VCaP (cell line): ENCODE results near the gene FOXP4.
A peak's percentile ranks its signal among the peaks of the same experiment; 100 is the strongest.

Source experiments
- H3K27ac ChIP-seq: fragments of 450-650 bp; 2 replicates; pipeline ENCODE4 v1.5.1; 2017
- TF ChIP-seq, protein P1 (sequence below): fragments of 450-650 bp; conservative IDR thresholded peaks from 2 replicates; pipeline ENCODE4 v1.5.1; 2017; ENCODE audit warnings: mild to moderate bottlenecking, moderate library complexity

FOXP4 gene, protein sequence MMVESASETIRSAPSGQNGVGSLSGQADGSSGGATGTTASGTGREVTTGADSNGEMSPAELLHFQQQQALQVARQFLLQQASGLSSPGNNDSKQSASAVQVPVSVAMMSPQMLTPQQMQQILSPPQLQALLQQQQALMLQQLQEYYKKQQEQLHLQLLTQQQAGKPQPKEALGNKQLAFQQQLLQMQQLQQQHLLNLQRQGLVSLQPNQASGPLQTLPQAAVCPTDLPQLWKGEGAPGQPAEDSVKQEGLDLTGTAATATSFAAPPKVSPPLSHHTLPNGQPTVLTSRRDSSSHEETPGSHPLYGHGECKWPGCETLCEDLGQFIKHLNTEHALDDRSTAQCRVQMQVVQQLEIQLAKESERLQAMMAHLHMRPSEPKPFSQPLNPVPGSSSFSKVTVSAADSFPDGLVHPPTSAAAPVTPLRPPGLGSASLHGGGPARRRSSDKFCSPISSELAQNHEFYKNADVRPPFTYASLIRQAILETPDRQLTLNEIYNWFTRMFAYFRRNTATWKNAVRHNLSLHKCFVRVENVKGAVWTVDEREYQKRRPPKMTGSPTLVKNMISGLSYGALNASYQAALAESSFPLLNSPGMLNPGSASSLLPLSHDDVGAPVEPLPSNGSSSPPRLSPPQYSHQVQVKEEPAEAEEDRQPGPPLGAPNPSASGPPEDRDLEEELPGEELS

DNA sequence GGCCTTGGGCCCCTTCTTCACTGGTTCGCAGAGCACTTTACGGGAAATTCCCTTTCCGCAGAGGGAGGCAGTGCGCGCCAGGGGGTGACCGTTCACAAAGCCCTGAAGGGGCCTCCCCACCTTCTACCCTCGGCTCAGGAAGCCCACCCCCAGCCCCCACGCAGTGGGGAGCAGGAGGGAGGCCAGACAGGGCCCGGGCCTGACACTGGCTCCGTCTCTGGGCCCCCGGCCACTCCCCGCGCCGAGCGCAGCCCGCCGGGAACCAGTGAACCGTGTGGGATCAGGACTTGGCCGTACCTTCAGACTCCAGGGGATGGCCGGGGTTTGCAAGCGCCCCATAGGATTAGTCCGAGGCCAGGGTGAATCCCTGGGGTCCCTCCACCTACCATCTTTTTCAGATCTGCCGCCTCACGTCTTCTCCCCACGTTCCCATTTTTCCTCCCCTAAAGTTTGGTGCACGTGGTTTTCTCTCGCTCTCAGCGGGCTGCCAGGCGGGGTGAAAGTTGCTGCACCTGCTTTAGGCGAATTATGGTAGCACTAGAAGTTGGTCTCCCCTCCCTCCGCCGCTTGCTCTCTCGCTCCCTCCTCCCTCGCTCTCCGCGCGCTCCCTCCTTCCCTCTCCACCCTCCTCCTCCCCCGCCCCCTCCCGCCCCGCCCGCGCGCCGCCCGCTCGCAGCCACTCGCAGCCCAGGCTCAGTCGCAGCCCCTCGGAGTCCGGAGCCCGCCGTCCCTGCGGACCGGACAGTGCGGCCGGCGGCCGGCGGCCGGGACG, at the start of gene FOXP4:
Gene FOXP4 (plus strand): TSS at position 679 of the 772 bp plus-strand sequence. CDS start 19,380 bp downstream, outside the sequence.
- TF ChIP-seq, protein P1, sequence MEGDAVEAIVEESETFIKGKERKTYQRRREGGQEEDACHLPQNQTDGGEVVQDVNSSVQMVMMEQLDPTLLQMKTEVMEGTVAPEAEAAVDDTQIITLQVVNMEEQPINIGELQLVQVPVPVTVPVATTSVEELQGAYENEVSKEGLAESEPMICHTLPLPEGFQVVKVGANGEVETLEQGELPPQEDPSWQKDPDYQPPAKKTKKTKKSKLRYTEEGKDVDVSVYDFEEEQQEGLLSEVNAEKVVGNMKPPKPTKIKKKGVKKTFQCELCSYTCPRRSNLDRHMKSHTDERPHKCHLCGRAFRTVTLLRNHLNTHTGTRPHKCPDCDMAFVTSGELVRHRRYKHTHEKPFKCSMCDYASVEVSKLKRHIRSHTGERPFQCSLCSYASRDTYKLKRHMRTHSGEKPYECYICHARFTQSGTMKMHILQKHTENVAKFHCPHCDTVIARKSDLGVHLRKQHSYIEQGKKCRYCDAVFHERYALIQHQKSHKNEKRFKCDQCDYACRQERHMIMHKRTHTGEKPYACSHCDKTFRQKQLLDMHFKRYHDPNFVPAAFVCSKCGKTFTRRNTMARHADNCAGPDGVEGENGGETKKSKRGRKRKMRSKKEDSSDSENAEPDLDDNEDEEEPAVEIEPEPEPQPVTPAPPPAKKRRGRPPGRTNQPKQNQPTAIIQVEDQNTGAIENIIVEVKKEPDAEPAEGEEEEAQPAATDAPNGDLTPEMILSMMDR = no peak
- H3K27ac ChIP-seq = peak within 1 kb of the TSS; percentile 91

DNA sequence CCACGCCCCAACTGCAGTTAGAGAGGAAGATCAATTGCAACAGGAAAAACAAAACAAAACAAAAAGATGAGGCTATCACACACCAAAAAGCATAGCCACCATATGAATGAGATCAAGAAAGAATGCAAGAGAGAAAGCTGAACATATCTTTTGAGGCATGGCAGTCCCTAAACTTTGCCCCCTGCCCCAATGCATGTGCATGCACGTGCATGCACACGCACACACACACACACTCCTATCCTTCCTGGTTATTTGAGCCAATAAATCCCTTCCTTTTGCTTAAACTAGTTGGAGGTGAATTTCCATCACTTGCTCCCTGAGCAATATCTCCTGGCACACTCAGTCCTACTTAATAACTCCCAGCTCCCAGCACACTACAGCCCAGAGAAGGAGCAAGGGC, 48.6 kb upstream of the FOXP4 start:
- TF ChIP-seq, protein P1 = no peak
- H3K27ac ChIP-seq = no peak overlapping the region

DNA sequence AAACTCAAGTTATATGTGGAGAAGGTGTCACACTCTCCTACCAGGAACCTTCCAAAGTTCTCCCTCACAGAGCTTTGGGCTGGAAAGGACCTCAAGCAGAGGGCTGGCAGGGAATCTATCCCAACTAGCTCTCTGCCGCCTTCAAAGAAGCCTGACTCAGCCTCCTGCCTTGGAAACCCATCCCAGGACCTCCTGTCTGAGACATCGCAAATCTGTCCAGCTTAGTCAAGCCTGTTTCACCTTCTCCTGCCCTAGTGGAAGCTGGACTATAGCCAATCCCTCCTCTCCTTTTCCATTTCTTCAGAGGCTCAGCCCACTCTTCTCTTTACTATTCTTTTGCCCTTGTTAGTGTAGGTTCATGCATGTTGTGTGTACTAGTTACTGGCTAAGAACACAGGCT, 48.2 kb upstream of the FOXP4 start:
- TF ChIP-seq, protein P1 = no peak
- H3K27ac ChIP-seq = no peak overlapping the region

DNA sequence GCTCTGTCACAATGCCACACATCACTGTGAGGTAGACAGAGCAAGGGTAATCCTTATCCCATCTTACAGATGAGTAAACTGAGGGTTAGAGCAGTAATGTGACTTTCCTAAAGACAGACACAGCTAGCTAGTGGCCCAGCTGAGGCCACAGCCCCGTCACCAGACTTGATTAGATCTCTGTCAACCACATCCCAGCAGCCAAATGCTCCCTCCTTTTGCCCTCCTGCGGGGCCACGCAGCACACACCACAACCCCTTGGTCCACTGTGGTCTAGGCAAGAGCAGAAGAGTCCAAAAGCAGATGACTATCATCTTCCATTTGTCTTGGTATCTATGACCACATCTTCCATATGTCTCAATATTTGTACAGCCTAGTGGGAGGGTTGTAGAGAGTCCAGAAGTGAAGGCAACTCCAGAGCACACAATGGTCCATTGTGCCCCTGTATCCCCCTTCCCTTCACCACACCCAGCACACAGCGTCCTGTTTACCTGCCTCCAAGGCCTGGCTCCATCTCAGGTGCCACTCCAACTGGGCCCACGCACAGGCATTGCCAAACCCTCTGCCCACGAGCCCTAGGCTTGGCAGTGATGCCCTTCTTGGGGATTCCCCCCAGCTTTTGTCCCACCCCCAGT, 47.1 kb upstream of the FOXP4 start:
- TF ChIP-seq, protein P1 = no peak
- H3K27ac ChIP-seq = no peak overlapping the region

DNA sequence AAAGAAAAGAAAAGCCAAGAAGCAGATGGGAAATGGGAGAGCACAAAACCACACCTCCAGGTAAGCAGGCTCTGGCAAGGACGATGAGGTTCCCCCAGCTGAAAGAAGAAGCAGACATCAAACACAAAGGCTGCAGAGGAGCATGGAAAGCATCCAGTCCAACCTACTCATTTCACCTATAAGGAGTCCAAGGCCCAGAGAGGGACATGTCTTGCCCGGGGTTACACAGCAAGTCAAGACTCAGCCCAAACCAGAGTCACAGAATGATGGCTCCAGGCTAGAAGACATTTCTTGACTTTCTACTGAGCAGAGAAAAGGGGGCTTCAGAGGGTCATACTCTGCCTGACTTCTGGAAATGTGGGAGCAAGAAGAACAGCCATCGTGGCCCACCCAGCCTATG, 45.6 kb upstream of the FOXP4 start:
- no peak overlapping the region for H3K27ac ChIP-seq
- TF ChIP-seq, protein P1 = no peak

DNA sequence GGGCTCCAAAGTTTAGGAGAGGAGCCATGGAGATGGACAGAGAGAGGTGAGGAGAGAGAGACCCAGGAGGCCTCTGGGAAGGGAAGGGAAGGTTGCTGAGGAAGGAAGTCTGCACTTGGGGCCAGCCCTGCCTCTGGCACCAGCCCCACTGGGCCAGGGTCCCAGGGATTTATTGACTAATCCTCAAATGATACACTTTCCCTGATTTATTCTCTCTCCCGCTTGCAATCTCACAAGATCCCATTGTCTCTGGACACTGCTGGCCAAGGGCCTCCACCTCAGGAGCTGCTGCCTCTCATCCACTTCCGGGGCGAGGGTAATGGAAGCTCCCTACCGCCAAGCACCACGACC, 43.6 kb upstream of the FOXP4 start:
- TF ChIP-seq, protein P1 = no peak
- H3K27ac ChIP-seq = no peak overlapping the region
